Astrocyte (in vitro differentiated cells and primary cell): Measurements from ENCODE around the gene STARD3NL. TPM values are rescaled to one million over a fixed set of nuclear protein-coding genes. Genes with fewer than 3 reads are reported as not detected.

Source experiments
- DNase-seq: peaks from one replicate; pipeline ENCODE4 v3.0.0-alpha.2; 2010; ENCODE audit warnings: low read depth
- FAIRE-seq: peaks from 2 replicates; lab custom pipeline; 2011; peaks lifted over from hg19 to GRCh38; lab: Jason Lieb, UNC
- H2AFZ ChIP-seq: 2 replicates; pipeline ENCODE4 v1.6.0; 2012; ENCODE audit warnings: low read depth, low read length, inconsistent platforms
- H3K27ac ChIP-seq: 2 replicates; pipeline ENCODE4 v1.5.1; 2011; ENCODE audit warnings: low read depth, low read length, inconsistent platforms
- H3K27me3 ChIP-seq: 2 replicates; pipeline ENCODE4 v1.6.0; 2011; ENCODE audit warnings: low read length, inconsistent platforms; ENCODE audit not compliant: insufficient read depth
- H3K36me3 ChIP-seq: 2 replicates; pipeline ENCODE4 v1.5.1; 2011; ENCODE audit warnings: low read length, inconsistent platforms; ENCODE audit not compliant: insufficient read depth
- H3K4me1 ChIP-seq: 2 replicates; pipeline ENCODE4 v1.5.1; 2011; ENCODE audit warnings: low read length, inconsistent platforms; ENCODE audit not compliant: insufficient read depth
- H3K4me2 ChIP-seq: 2 replicates; pipeline ENCODE4 v1.6.0; 2012; ENCODE audit warnings: low read length, inconsistent platforms
- H3K4me3 ChIP-seq: 2 replicates; pipeline ENCODE4 v1.5.1; 2011; ENCODE audit warnings: low read depth, mild to moderate bottlenecking, low read length, inconsistent platforms; ENCODE audit not compliant: insufficient read depth
- H3K79me2 ChIP-seq: 2 replicates; pipeline ENCODE4 v1.6.0; 2012; ENCODE audit warnings: mild to moderate bottlenecking, low read length, inconsistent platforms; ENCODE audit not compliant: insufficient read depth
- H3K9ac ChIP-seq: 2 replicates; pipeline ENCODE4 v1.6.0; 2012; ENCODE audit warnings: mild to moderate bottlenecking, low read length, inconsistent platforms
- H3K9me3 ChIP-seq: 2 replicates; pipeline ENCODE4 v1.5.1; 2012; ENCODE audit warnings: low read depth, mild to moderate bottlenecking, low read length, inconsistent platforms; ENCODE audit not compliant: insufficient read depth
- H4K20me1 ChIP-seq: 2 replicates; pipeline ENCODE4 v1.6.0; 2012; ENCODE audit warnings: low read length, inconsistent platforms; ENCODE audit not compliant: insufficient read depth
- H3K27ac Mint-ChIP-seq: one replicate; pipeline ENCODE4 v1.8.0; 2021; ENCODE audit warnings: mild to moderate bottlenecking, mixed read lengths; ENCODE audit not compliant: unreplicated experiment
- H3K27me3 Mint-ChIP-seq: one replicate; pipeline ENCODE4 v1.8.0; 2021; ENCODE audit warnings: low read depth, mixed read lengths; ENCODE audit not compliant: unreplicated experiment
- H3K36me3 Mint-ChIP-seq: one replicate; pipeline ENCODE4 v1.8.0; 2021; ENCODE audit warnings: low read depth, mixed read lengths; ENCODE audit not compliant: unreplicated experiment
- H3K4me1 Mint-ChIP-seq: one replicate; pipeline ENCODE4 v1.8.0; 2021; ENCODE audit warnings: low read depth, mixed read lengths; ENCODE audit not compliant: unreplicated experiment
- H3K4me3 Mint-ChIP-seq: one replicate; pipeline ENCODE4 v1.8.0; 2021; ENCODE audit warnings: mild to moderate bottlenecking, moderate library complexity, mixed read lengths; ENCODE audit not compliant: unreplicated experiment
- H3K9me3 Mint-ChIP-seq: one replicate; pipeline ENCODE4 v1.8.0; 2021; ENCODE audit warnings: mild to moderate bottlenecking, mixed read lengths; ENCODE audit not compliant: unreplicated experiment
- CTCF ChIP-seq: IDR thresholded peaks from 2 replicates; pipeline ENCODE4 v1.5.1; 2011; ENCODE audit warnings: low read depth, mild to moderate bottlenecking, inconsistent platforms, low read length, moderate library complexity; ENCODE audit not compliant: insufficient read depth
- EZH2 ChIP-seq: IDR thresholded peaks from 2 replicates; pipeline ENCODE4 v1.6.1; 2012; ENCODE audit warnings: mild to moderate bottlenecking, low read length, inconsistent platforms; ENCODE audit not compliant: insufficient read depth
- total RNA-seq: library from RNA; stranded (reverse); gene quantifications from 2 replicates; pipeline ENCODE4 v1.2.1, GENCODE V29; 2021

The STARD3NL gene
- total RNA-seq, 1 donor from 2014 or later = 85.8 TPM

- TF ChIP-seq EZH2 (no peak), CTCF (no peak)
Measured at GRCh38 chr7:38280000-38280399, 102.0 kb downstream of the STARD3NL start.

More at GRCh38 chr7:38280000-38280399, 102.0 kb downstream of the STARD3NL start:
- no peaks in the 10 kb centered on the region for H3K36me3 Mint-ChIP-seq
- no peaks in the 10 kb centered on the region for H3K9me3 Mint-ChIP-seq
- no peak overlapping the region for H3K4me2 ChIP-seq
- H3K27ac ChIP-seq = no peak overlapping the region
- no peak overlapping the region for H3K9ac ChIP-seq
- H3K36me3 ChIP-seq = no peaks in the 10 kb centered on the region
- FAIRE-seq (no peak), DNase-seq (no peak)
- H3K27ac Mint-ChIP-seq = no peak overlapping the region
- no peak overlapping the region for H2AFZ ChIP-seq
- no peaks in the 10 kb centered on the region for H3K27me3 Mint-ChIP-seq
- H3K4me1 Mint-ChIP-seq = peaks cover 23% of the 10 kb centered on the region
- no peaks in the 10 kb centered on the region for H4K20me1 ChIP-seq
- no peak overlapping the region for H3K4me3 ChIP-seq
- no peaks in the 10 kb centered on the region for H3K79me2 ChIP-seq
- no peaks in the 10 kb centered on the region for H3K9me3 ChIP-seq
- no peaks in the 10 kb centered on the region for H3K4me1 ChIP-seq
- H3K27me3 ChIP-seq = no peaks in the 10 kb centered on the region
- H3K4me3 Mint-ChIP-seq = no peak overlapping the region
